Sigmoid colon (tissue), 7 donors: ENCODE results near the gene HK2. TPM values are rescaled to one million over a fixed set of nuclear protein-coding genes. Genes with fewer than 3 reads are reported as not detected.

ENCODE experiments used
- DNase-seq: peaks from one replicate; pipeline ENCODE4 v3.0.0-alpha.2; 2019
- H3K27ac ChIP-seq, 4 donors: fragments of 200-600 bp; sonication (generic); one replicate each; pipeline ENCODE4 v1.5.1; 2016 to 2019; ENCODE audit warnings: mild to moderate bottlenecking in 1 of 4
- H3K27me3 ChIP-seq, 3 donors: fragments of 200-600 bp; sonication (generic); one replicate each; pipeline ENCODE4 v1.5.1; 2019; ENCODE audit warnings: mild to moderate bottlenecking in 1 of 3
- H3K36me3 ChIP-seq, 4 donors: fragments of 200-600 bp; sonication (generic); one replicate each; pipeline ENCODE4 v1.5.1; 2016 to 2019
- H3K4me1 ChIP-seq, 4 donors: fragments of 200-600 bp; sonication (generic); one replicate each; pipeline ENCODE4 v1.5.1; 2017 to 2019
- H3K4me3 ChIP-seq, 4 donors: fragments of 200-600 bp; sonication (generic); one replicate each; pipeline ENCODE4 v1.5.1; 2017 to 2019; ENCODE audit warnings: mild to moderate bottlenecking in 2 of 4, moderate library complexity in 1 of 4
- H3K9me3 ChIP-seq, 4 donors: fragments of 200-600 bp in 3 of 4; sonication (generic) in 3 of 4; one replicate each; pipeline versions ENCODE4 v1.5.1 to v1.6.1; 2013 to 2019
- EP300 ChIP-seq, 4 donors: sonication (generic); formaldehyde crosslinking; IDR thresholded peaks; one replicate each; pipeline ENCODE4 v1.6.1; 2017; ENCODE audit warnings: antibody characterized with exemption in 4 of 4
- POLR2A ChIP-seq, 2 donors: fragments of 450-650 bp; IDR thresholded peaks; one replicate each; pipeline ENCODE4 v1.6.1; 2016; ENCODE audit warnings: antibody characterized with exemption in 2 of 2, mild to moderate bottlenecking in 2 of 2, moderate library complexity in 2 of 2
- POLR2AphosphoS5 ChIP-seq, 4 donors: sonication (generic); formaldehyde crosslinking; IDR thresholded peaks; one replicate each; pipeline ENCODE4 v1.6.1; 2017; ENCODE audit warnings: antibody characterized with exemption in 4 of 4
- WGBS, 2 donors: extraction: QIAGEN DNeasy Blood & Tissue Kit; methylation state at CpG; one replicate each; pipeline ENCODE4 v1.1.7; 2013; 5-methylcytosine and 5-hydroxymethylcytosine counted together
- intact Hi-C: fragments of 100-400 bp; cut with DNase I; formaldehyde crosslinking; loops from one replicate; pipeline ENCODE4 v1.15.1; 2023
- polyA plus RNA-seq, 3 donors: library from polyadenylated mRNA; stranded (reverse); fragments of 200-250 nt; gene quantifications; one replicate each; pipeline ENCODE4 v1.2.3, GENCODE V29; 2013
- total RNA-seq, 4 donors: library from RNA; depleted of rRNA; stranded (reverse); fragments of >200 nt; gene quantifications; one replicate each; pipeline ENCODE4 v1.1.0, GENCODE V29; 2016
- TF ChIP-seq, protein P1 (sequence below), 4 experiments: fragments of 450-650 bp in 3 of 4; fragments of 200-600 bp in 1 of 4; IDR thresholded peaks; one replicate each; pipeline ENCODE4 v1.5.1; 2016 to 2019; ENCODE audit warnings: antibody characterized with exemption in 4 of 4, mild to moderate bottlenecking in 3 of 4, moderate library complexity in 2 of 4
- donor health status: healthy with polysubstance abuse.
- donor health status: Bipolar disorder and iron deficiency.
- donor health status: healthy.

HK2 gene
- total and polyA plus RNA-seq, 7 donors: 1.3 to 118 (median 1.9) TPM

- peak overlapping the region in 3 of 4 donors; percentile 13 to 57 (median 41) for H3K27ac ChIP-seq
- no peak for DNase-seq
- intact Hi-C loops: no loop called here
Observed at GRCh38 chr2:74834792-74835755, 1.1 kb downstream of the HK2 start.

GRCh38 chr2:74835831-74836674 lies 2.1 kb downstream of the HK2 start:
- DNase-seq: no peak
- H3K4me3 ChIP-seq: peak overlapping the region in 3 of 4 donors; percentile 48 to 64 (median 53)
- peaks cover 0 to 29% (median 23%) of the 10 kb centered on the region in 4 donors for H3K4me1 ChIP-seq
- H3K36me3 ChIP-seq: no peaks in the 10 kb centered on the region
- TF ChIP-seq, protein P1, sequence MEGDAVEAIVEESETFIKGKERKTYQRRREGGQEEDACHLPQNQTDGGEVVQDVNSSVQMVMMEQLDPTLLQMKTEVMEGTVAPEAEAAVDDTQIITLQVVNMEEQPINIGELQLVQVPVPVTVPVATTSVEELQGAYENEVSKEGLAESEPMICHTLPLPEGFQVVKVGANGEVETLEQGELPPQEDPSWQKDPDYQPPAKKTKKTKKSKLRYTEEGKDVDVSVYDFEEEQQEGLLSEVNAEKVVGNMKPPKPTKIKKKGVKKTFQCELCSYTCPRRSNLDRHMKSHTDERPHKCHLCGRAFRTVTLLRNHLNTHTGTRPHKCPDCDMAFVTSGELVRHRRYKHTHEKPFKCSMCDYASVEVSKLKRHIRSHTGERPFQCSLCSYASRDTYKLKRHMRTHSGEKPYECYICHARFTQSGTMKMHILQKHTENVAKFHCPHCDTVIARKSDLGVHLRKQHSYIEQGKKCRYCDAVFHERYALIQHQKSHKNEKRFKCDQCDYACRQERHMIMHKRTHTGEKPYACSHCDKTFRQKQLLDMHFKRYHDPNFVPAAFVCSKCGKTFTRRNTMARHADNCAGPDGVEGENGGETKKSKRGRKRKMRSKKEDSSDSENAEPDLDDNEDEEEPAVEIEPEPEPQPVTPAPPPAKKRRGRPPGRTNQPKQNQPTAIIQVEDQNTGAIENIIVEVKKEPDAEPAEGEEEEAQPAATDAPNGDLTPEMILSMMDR (IDR thresholded peaks at IDR 0.05): peak in 3 of 4 experiments; percentile 33 to 43 (median 43)
- no peak for TF ChIP-seq POLR2AphosphoS5 (IDR thresholded peaks at IDR 0.05)
- intact Hi-C loops: no loop called here
- H3K27ac ChIP-seq: peak overlapping the region in 1 of 4 donors; percentile 41
- H3K27me3 ChIP-seq: peaks cover 6 to 29% (median 28%) of the 10 kb centered on the region in 3 donors
- 4 to 12% methylated on average over 15 of the region's 15 CpGs for WGBS, 2 donors
- H3K9me3 ChIP-seq: no peaks in the 10 kb centered on the region

More at GRCh38 chr2:74834792-74835755, 1.1 kb downstream of the HK2 start:
- peaks cover 0 to 29% (median 23%) of the 10 kb centered on the region in 4 donors for H3K4me1 ChIP-seq
- 1% methylated on average over 87 of the region's 87 CpGs for WGBS, 2 donors
- no peaks in the 10 kb centered on the region for H3K36me3 ChIP-seq
- H3K27me3 ChIP-seq: peaks cover 6 to 29% (median 28%) of the 10 kb centered on the region in 3 donors
- no peaks in the 10 kb centered on the region for H3K9me3 ChIP-seq
- H3K4me3 ChIP-seq: peak overlapping the region; percentile 13 to 64 (median 50)
- TF ChIP-seq, protein P1 (IDR thresholded peaks at IDR 0.05): no peak
- TF ChIP-seq POLR2AphosphoS5 (IDR thresholded peaks at IDR 0.05) (no peak), POLR2A (IDR thresholded peaks at IDR 0.05) (no peak)

DNA sequence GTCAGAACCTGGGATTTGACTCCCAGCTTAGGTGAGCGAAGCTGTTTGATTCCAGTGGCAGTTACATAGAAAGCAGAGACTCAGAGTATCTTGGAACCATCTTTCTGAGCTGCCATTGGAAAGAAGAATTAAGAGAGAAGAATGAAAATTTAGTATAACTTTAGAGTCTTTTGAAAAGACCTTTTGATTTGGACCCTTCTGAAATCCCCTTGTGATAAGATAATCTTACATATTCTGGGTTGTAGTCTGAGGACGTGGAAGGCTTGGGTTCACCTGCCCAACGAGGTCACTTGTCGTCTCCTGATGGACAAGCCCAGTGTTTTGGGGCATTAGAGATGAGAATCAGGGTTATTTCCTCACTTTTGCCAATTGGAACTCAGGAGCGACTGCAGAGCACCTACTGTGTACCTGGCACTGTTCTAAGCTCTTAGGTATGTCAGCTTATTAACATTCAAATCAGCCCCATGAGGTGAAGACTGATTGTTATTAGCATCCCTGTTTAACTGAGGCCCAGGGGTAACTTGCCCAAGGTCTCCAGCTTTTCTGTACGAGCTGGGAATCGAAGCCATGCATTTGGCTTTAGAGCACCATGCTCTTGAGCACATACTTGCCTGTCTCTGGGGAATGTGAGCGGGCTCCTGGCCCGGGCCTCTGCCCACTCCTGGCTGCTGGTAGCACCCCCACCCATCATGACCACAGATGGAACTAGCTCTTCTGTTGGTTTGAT lies 2.9 kb downstream of the HK2 start:
- WGBS, 2 donors: 68 to 76% methylated on average over 9 of the region's 9 CpGs
- Histone ChIP-seq H3K27me3 (peaks cover 6 to 29% (median 28%) of the 10 kb centered on the region in 3 donors), H3K4me1 (peaks cover 0 to 29% (median 23%) of the 10 kb centered on the region in 4 donors), H3K27ac (no peak overlapping the region), H3K36me3 (no peaks in the 10 kb centered on the region), H3K9me3 (no peaks in the 10 kb centered on the region), H3K4me3 (no peak overlapping the region)
- intact Hi-C loops: no loop called here
- no peak for TF ChIP-seq POLR2A (IDR thresholded peaks at IDR 0.05)
- TF ChIP-seq EP300 (IDR thresholded peaks at IDR 0.05): no peak
- TF ChIP-seq POLR2AphosphoS5 (IDR thresholded peaks at IDR 0.05): no peak
- TF ChIP-seq, protein P1 (IDR thresholded peaks at IDR 0.05): no peak
- no peak for DNase-seq

DNA sequence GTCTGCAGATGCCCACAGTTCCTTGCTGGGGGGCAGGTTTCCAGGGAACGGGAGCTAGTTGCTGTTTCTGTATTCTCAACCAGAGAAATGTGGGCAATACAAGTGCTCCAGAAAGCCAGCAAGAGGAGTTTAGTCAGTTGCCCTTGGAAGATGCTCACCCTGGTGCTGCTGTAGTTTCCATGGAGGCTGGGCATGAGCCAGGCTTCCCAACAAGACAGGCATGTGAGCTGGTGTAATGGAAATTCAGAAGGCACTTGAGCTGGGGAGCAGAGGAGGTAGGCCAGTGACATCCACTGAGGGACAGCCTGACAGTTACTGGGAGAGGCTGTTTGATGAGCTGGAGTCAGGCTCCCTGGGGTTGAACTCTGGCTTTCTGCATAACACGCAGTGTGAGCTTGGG lies 7.7 kb downstream of the HK2 start:
- Histone ChIP-seq H3K4me1 (peaks cover 0 to 20% (median 12%) of the 10 kb centered on the region in 4 donors), H3K36me3 (no peaks in the 10 kb centered on the region), H3K9me3 (no peaks in the 10 kb centered on the region), H3K4me3 (no peak overlapping the region), H3K27me3 (peaks cover 0 to 2% (median 2%) of the 10 kb centered on the region in 3 donors), H3K27ac (no peak overlapping the region)
- TF ChIP-seq, protein P1 (IDR thresholded peaks at IDR 0.05): no peak
- TF ChIP-seq POLR2A (IDR thresholded peaks at IDR 0.05) (no peak), POLR2AphosphoS5 (IDR thresholded peaks at IDR 0.05) (no peak), EP300 (IDR thresholded peaks at IDR 0.05) (no peak)
- WGBS, 2 donors: 87 to 91% methylated on average over 2 of the region's 2 CpGs
- DNase-seq: no peak
- intact Hi-C loops: no loop called here
